DND-41 (cell line): ENCODE data around the gene DCLK1.

Source experiments
- ATAC-seq: fragments of 200-7000 bp; cut with Tn5 transposase; 3 replicates; pipeline ENCODE4 v1.9.1; 2021; ENCODE audit warnings: low read depth; ENCODE audit not compliant: insufficient read depth
- DNase-seq: peaks from one replicate; pipeline ENCODE4 v3.0.0-alpha.2; 2020
- H2AFZ ChIP-seq: 2 replicates; pipeline ENCODE4 v1.6.0; 2012; ENCODE audit warnings: low read depth, low read length
- H3K27ac ChIP-seq: 2 replicates; pipeline ENCODE4 v1.5.1; 2012; ENCODE audit warnings: low read length, inconsistent platforms
- H3K27me3 ChIP-seq: fragments of 200-600 bp; sonication (generic); 2 replicates; pipeline ENCODE4 v1.6.0; 2012; ENCODE audit warnings: low read length, mild to moderate bottlenecking, inconsistent platforms; ENCODE audit not compliant: insufficient read depth, poor library complexity
- H3K36me3 ChIP-seq: 2 replicates; pipeline ENCODE4 v1.5.1; 2012; ENCODE audit warnings: low read length, inconsistent platforms; ENCODE audit not compliant: insufficient read depth
- H3K4me1 ChIP-seq: 2 replicates; pipeline ENCODE4 v1.5.1; 2012; ENCODE audit warnings: mild to moderate bottlenecking, low read length; ENCODE audit not compliant: insufficient read depth
- H3K4me2 ChIP-seq: 2 replicates; pipeline ENCODE4 v1.6.0; 2012; ENCODE audit warnings: mild to moderate bottlenecking, moderate library complexity, low read length, inconsistent platforms; ENCODE audit not compliant: insufficient read depth
- H3K4me3 ChIP-seq, 2 experiments: fragments of 200-600 bp in 1 of 2; shearing (Covaris generic) in 1 of 2; 2 replicates each; pipeline ENCODE4 v1.5.1; 2012 to 2016; ENCODE audit warnings: inconsistent platforms in 2 of 2, low read length in 2 of 2, mild to moderate bottlenecking in 2 of 2, low read depth in 1 of 2, moderate library complexity in 1 of 2
- H3K79me2 ChIP-seq: 2 replicates; pipeline ENCODE4 v1.6.0; 2012; ENCODE audit warnings: low read length, inconsistent platforms; ENCODE audit not compliant: insufficient read depth
- H3K9ac ChIP-seq: 2 replicates; pipeline ENCODE4 v1.6.0; 2012; ENCODE audit warnings: low read depth, mild to moderate bottlenecking, inconsistent platforms, low read length, moderate library complexity
- H3K9me3 ChIP-seq: 2 replicates; pipeline ENCODE4 v1.5.1; 2012; ENCODE audit warnings: low read length, moderate library complexity, mild to moderate bottlenecking, inconsistent platforms; ENCODE audit not compliant: insufficient read depth, severe bottlenecking
- H4K20me1 ChIP-seq: 2 replicates; pipeline ENCODE4 v1.6.0; 2012; ENCODE audit warnings: low read length; ENCODE audit not compliant: insufficient read depth
- EZH2 ChIP-seq: IDR thresholded peaks from 3 replicates; pipeline ENCODE4 v1.6.1; 2012; ENCODE audit warnings: borderline replicate concordance, low read depth, mild to moderate bottlenecking, moderate library complexity, low read length, inconsistent platforms; ENCODE audit not compliant: severe bottlenecking
- TF ChIP-seq, protein P1 (sequence below): IDR thresholded peaks from 2 replicates; pipeline ENCODE4 v1.5.1; 2012; ENCODE audit warnings: borderline replicate concordance, low read length, moderate library complexity, mild to moderate bottlenecking; ENCODE audit not compliant: poor library complexity, severe bottlenecking; ENCODE audit errors: extremely low read depth

DCLK1 gene

GRCh38 chr13:36094478-36094877 is 36.7 kb downstream of the DCLK1 start:
- H3K36me3 ChIP-seq: no peaks in the 10 kb centered on the region
- no peak for ATAC-seq
- H3K9ac ChIP-seq: no peak overlapping the region
- no peak overlapping the region for H2AFZ ChIP-seq
- no peak overlapping the region for H3K4me3 ChIP-seq
- H3K27ac ChIP-seq: no peak overlapping the region
- H3K4me1 ChIP-seq: no peaks in the 10 kb centered on the region
- DNase-seq: no peak
- TF ChIP-seq, protein P1, sequence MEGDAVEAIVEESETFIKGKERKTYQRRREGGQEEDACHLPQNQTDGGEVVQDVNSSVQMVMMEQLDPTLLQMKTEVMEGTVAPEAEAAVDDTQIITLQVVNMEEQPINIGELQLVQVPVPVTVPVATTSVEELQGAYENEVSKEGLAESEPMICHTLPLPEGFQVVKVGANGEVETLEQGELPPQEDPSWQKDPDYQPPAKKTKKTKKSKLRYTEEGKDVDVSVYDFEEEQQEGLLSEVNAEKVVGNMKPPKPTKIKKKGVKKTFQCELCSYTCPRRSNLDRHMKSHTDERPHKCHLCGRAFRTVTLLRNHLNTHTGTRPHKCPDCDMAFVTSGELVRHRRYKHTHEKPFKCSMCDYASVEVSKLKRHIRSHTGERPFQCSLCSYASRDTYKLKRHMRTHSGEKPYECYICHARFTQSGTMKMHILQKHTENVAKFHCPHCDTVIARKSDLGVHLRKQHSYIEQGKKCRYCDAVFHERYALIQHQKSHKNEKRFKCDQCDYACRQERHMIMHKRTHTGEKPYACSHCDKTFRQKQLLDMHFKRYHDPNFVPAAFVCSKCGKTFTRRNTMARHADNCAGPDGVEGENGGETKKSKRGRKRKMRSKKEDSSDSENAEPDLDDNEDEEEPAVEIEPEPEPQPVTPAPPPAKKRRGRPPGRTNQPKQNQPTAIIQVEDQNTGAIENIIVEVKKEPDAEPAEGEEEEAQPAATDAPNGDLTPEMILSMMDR: no peak
- no peak for TF ChIP-seq EZH2
- no peaks in the 10 kb centered on the region for H3K79me2 ChIP-seq
- H3K4me2 ChIP-seq: no peak overlapping the region
- H3K27me3 ChIP-seq: no peaks in the 10 kb centered on the region
- no peaks in the 10 kb centered on the region for H3K9me3 ChIP-seq
- no peaks in the 10 kb centered on the region for H4K20me1 ChIP-seq

GRCh38 chr13:36090592-36090991 is 40.6 kb downstream of the DCLK1 start:
- ATAC-seq (no peak), DNase-seq (no peak)

GRCh38 chr13:36089130-36089647 is 42.0 kb downstream of the DCLK1 start:
- Histone ChIP-seq H3K4me3 (no peak overlapping the region), H3K9me3 (no peaks in the 10 kb centered on the region), H4K20me1 (no peaks in the 10 kb centered on the region), H2AFZ (no peak overlapping the region), H3K4me1 (no peaks in the 10 kb centered on the region), H3K4me2 (no peak overlapping the region), H3K79me2 (no peaks in the 10 kb centered on the region), H3K9ac (no peak overlapping the region), H3K27me3 (no peaks in the 10 kb centered on the region), H3K27ac (no peak overlapping the region), H3K36me3 (no peaks in the 10 kb centered on the region)
- ATAC-seq (no peak), DNase-seq (no peak)
- TF ChIP-seq EZH2: no peak
- TF ChIP-seq, protein P1: no peak

More at GRCh38 chr13:36090592-36090991, 40.6 kb downstream of the DCLK1 start:
- Histone ChIP-seq H3K4me1 (no peaks in the 10 kb centered on the region), H3K79me2 (no peaks in the 10 kb centered on the region), H4K20me1 (no peaks in the 10 kb centered on the region), H3K9ac (no peak overlapping the region), H3K9me3 (no peaks in the 10 kb centered on the region), H3K4me2 (no peak overlapping the region), H3K36me3 (no peaks in the 10 kb centered on the region), H2AFZ (no peak overlapping the region), H3K27ac (no peak overlapping the region), H3K4me3 (no peak overlapping the region), H3K27me3 (no peaks in the 10 kb centered on the region)
- no peak for TF ChIP-seq EZH2
- TF ChIP-seq, protein P1: no peak

DNA sequence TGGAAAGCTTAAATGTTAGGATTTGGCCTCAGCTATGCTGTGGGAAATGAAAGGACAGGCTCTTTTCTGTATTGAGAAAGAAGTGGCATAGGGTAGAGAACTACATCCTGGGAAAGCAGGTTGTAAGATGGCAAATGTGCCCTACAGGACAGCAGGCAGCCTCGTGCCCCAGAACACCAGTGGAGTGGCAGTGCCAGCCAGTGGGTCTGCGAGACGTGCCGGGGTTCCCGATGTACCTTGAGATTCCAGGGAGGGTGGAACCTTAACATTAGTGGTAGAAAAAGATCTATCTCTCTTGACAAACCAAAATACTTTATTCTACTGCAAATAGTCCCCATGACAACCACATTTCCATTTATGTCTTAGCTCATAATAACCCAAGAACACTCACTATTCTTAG is 42.7 kb downstream of the DCLK1 start:
- DNase-seq: no peak
- H4K20me1 ChIP-seq: no peaks in the 10 kb centered on the region
- no peaks in the 10 kb centered on the region for H3K79me2 ChIP-seq
- no peak overlapping the region for H3K4me3 ChIP-seq
- H3K9ac ChIP-seq: no peak overlapping the region
- H3K36me3 ChIP-seq: no peaks in the 10 kb centered on the region
- no peak overlapping the region for H3K4me2 ChIP-seq
- H3K4me1 ChIP-seq: no peaks in the 10 kb centered on the region
- no peak overlapping the region for H2AFZ ChIP-seq
- H3K9me3 ChIP-seq: no peaks in the 10 kb centered on the region
- no peak overlapping the region for H3K27ac ChIP-seq
- no peak for TF ChIP-seq EZH2
- TF ChIP-seq, protein P1: no peak
- no peak for ATAC-seq
- no peaks in the 10 kb centered on the region for H3K27me3 ChIP-seq
